Right lobe of liver (tissue), 6 donors: ENCODE results near the gene TNFRSF8. TPM values are rescaled to one million over a fixed set of nuclear protein-coding genes. Genes with fewer than 3 reads are reported as not detected.

Experiments used
- ATAC-seq, 4 donors: fragments of 200-7000 bp; cut with Tn5 transposase; one replicate each; pipeline ENCODE4 v1.9.1; 2020; ENCODE audit warnings: mild to moderate bottlenecking in 4 of 4, moderate library complexity in 4 of 4
- DNase-seq, 3 donors: peaks; one replicate each; pipeline ENCODE4 v3.0.0-alpha.2; 2020
- H3K27ac ChIP-seq, 3 donors: fragments of 200-600 bp; one replicate each; pipeline ENCODE4 v1.8.0; 2022
- H3K27me3 ChIP-seq, 2 donors: fragments of 200-600 bp; one replicate each; pipeline ENCODE4 v1.8.0; 2022
- H3K36me3 ChIP-seq, 4 donors: fragments of 200-600 bp; sonication (generic) in 1 of 4; one replicate each; pipeline versions ENCODE4 v1.5.1 to v1.8.0; 2017 to 2022; ENCODE audit warnings: control low read depth in 1 of 4
- H3K4me1 ChIP-seq, 4 donors: fragments of 200-600 bp; sonication (generic) in 1 of 4; one replicate each; pipeline versions ENCODE4 v1.5.1 to v1.8.0; 2017 to 2022; ENCODE audit warnings: control low read depth in 1 of 4
- H3K4me3 ChIP-seq, 3 donors: fragments of 200-600 bp; one replicate each; pipeline ENCODE4 v1.8.0; 2022
- H3K9me3 ChIP-seq, 4 donors: fragments of 200-600 bp; sonication (generic) in 1 of 4; one replicate each; pipeline versions ENCODE4 v1.5.1 to v1.8.0; 2017 to 2022; ENCODE audit warnings: control low read depth in 1 of 4
- CTCF ChIP-seq, 4 donors: fragments of 200-600 bp in 3 of 4; fragments of 450-650 bp in 1 of 4; IDR thresholded peaks; one replicate each; pipeline versions ENCODE4 v1.5.1 to v1.8.0; 2016 to 2022; ENCODE audit warnings: antibody characterized with exemption in 4 of 4, mild to moderate bottlenecking in 2 of 4
- POLR2A ChIP-seq: fragments of 450-650 bp; IDR thresholded peaks from one replicate; pipeline ENCODE4 v1.6.1; 2017; ENCODE audit warnings: antibody characterized with exemption, mild to moderate bottlenecking
- WGBS: methylation state at CpG from one replicate; pipeline ENCODE4 v1.1.6; 2018; ENCODE audit warnings: low coverage, low lambda C conversion rate; ENCODE audit not compliant: insufficient coverage; ENCODE audit errors: missing lambda C conversion rate; 5-methylcytosine and 5-hydroxymethylcytosine counted together
- intact Hi-C, 2 donors: fragments of 100-400 bp; cut with DNase I; formaldehyde crosslinking; loops; one replicate each; pipeline versions ENCODE4 v1.11.2 to v1.14.1; 2022
- total RNA-seq, 6 experiments: library from RNA; depleted of rRNA in 2 of 6; stranded (reverse); fragments of >200 nt in 2 of 6; fragmentation: NEBNext Ultra II Directional in 3 of 6; extraction: Animal tissue kit (Norgen Biotek cat#: 25700) in 3 of 6; gene quantifications; one replicate each; pipeline versions ENCODE4 v1.1.0 to v1.2.4, GENCODE V29; 2016 to 2023
- donor health status: DM: no; HTN: yes; CAD: no.
- donor health status: DM: no; HTN: no; CAD: no.
- donor health status: DM: no; HTN: no; CAD: no.
- donor health status: DM: no; HTN: yes; CAD: no.
- donor health status: DM: no; HTN: yes; CAD: no.

TNFRSF8 gene
- total RNA-seq, 6 experiments from 2014 or later: 0.12 to 0.29 (median 0.19) TPM; not detected in 1

- ATAC-seq: no peak
- WGBS: 87% methylated on average over 6 of the region's 9 CpGs
Measured at GRCh38 chr1:12076425-12077005, 13.4 kb downstream of the TNFRSF8 start.

GRCh38 chr1:12078575-12078937 lies 15.5 kb downstream of the TNFRSF8 start:
- WGBS: 38% methylated on average over 3 of the region's 7 CpGs

More at GRCh38 chr1:12076425-12077005, 13.4 kb downstream of the TNFRSF8 start:
- no peak for TF ChIP-seq POLR2A
- TF ChIP-seq CTCF (IDR thresholded peaks at IDR 0.05): no peak
- DNase-seq: no peak
- Histone ChIP-seq H3K4me1 (no peaks in the 10 kb centered on the region), H3K36me3 (no peaks in the 10 kb centered on the region), H3K9me3 (no peaks in the 10 kb centered on the region), H3K27me3 (no peaks in the 10 kb centered on the region), H3K27ac (no peak overlapping the region), H3K4me3 (no peak overlapping the region)
- intact Hi-C loops: no loop called here

GRCh38 chr1:12078938-12079861 lies 16.1 kb downstream of the TNFRSF8 start:
- Histone ChIP-seq H3K27me3 (no peaks in the 10 kb centered on the region), H3K4me1 (no peaks in the 10 kb centered on the region), H3K9me3 (no peaks in the 10 kb centered on the region), H3K27ac (no peak overlapping the region), H3K36me3 (no peaks in the 10 kb centered on the region), H3K4me3 (no peak overlapping the region)
- WGBS: 16% methylated on average over 11 of the region's 23 CpGs
- DNase-seq (peak in 1 of 3 donors; percentile 46), ATAC-seq (peak in 3 of 4 donors; percentile 30 to 45 (median 36))
- intact Hi-C loops: no loop called here
- TF ChIP-seq POLR2A: no peak
- peak; percentile 4 to 45 (median 34) for TF ChIP-seq CTCF (IDR thresholded peaks at IDR 0.05)

More at GRCh38 chr1:12078575-12078937, 15.5 kb downstream of the TNFRSF8 start:
- Histone ChIP-seq H3K9me3 (no peaks in the 10 kb centered on the region), H3K27ac (no peak overlapping the region), H3K27me3 (no peaks in the 10 kb centered on the region), H3K4me3 (no peak overlapping the region), H3K36me3 (no peaks in the 10 kb centered on the region), H3K4me1 (no peaks in the 10 kb centered on the region)
- ATAC-seq (no peak), DNase-seq (peak in 1 of 3 donors; percentile 37)
- intact Hi-C loops: no loop called here
- no peak for TF ChIP-seq CTCF (IDR thresholded peaks at IDR 0.05)
- no peak for TF ChIP-seq POLR2A

GRCh38 chr1:12080156-12080555 lies 17.1 kb downstream of the TNFRSF8 start:
- DNase-seq: no peak
- no peak for TF ChIP-seq CTCF (IDR thresholded peaks at IDR 0.05)
- no peak for TF ChIP-seq POLR2A
- Histone ChIP-seq H3K4me1 (no peaks in the 10 kb centered on the region), H3K27me3 (no peaks in the 10 kb centered on the region), H3K4me3 (no peak overlapping the region), H3K36me3 (no peaks in the 10 kb centered on the region), H3K27ac (no peak overlapping the region), H3K9me3 (no peaks in the 10 kb centered on the region)
- no CpG with 5 or more reads among the region's 6 CpGs for WGBS
- no peak for ATAC-seq
- intact Hi-C loops: no loop called here
